H1 (cell line): Measurements from ENCODE around the gene BCL2. TPM values are rescaled to one million over a fixed set of nuclear protein-coding genes. Genes with fewer than 3 reads are reported as not detected.

ENCODE experiments used
- BACH1 ChIP-seq: IDR thresholded peaks from 2 replicates; pipeline ENCODE4 v1.6.1; 2012; ENCODE audit warnings: low read length, improper control_type of control experiment
- BCL11A ChIP-seq, 2 experiments: IDR thresholded peaks; one replicate each; pipeline ENCODE4 v1.6.1; 2011; ENCODE audit warnings: low read depth in 2 of 2, low read length in 2 of 2, mild to moderate bottlenecking in 2 of 2
- BRCA1 ChIP-seq: IDR thresholded peaks from 2 replicates; pipeline ENCODE4 v1.6.1; 2012; ENCODE audit warnings: low read depth, low read length, improper control_type of control experiment
- CHD2 ChIP-seq: IDR thresholded peaks from 2 replicates; pipeline ENCODE4 v1.6.1; 2012; ENCODE audit warnings: low read length, improper control_type of control experiment
- FOSL1 ChIP-seq: IDR thresholded peaks from 2 replicates; pipeline ENCODE4 v1.6.1; 2011; ENCODE audit warnings: mild to moderate bottlenecking, low read depth, low read length, moderate library complexity; ENCODE audit not compliant: insufficient read depth
- HDAC2 ChIP-seq, 2 experiments: fragments of 300-600 bp in 1 of 2; sonication (generic) in 1 of 2; IDR thresholded peaks; 2 replicates each; pipeline ENCODE4 v1.6.1; 2011 to 2012; ENCODE audit warnings: low read depth in 2 of 2, low read length in 2 of 2, mild to moderate bottlenecking in 2 of 2, moderate library complexity in 2 of 2, borderline replicate concordance in 1 of 2, inconsistent platforms in 1 of 2
- JUN ChIP-seq: IDR thresholded peaks from 2 replicates; pipeline ENCODE4 v1.6.1; 2011; ENCODE audit warnings: low read depth, mild to moderate bottlenecking, improper control_type of control experiment, low read length
- KDM1A ChIP-seq: fragments of 200-600, 300-600 bp; sonication (generic); IDR thresholded peaks from 2 replicates; pipeline ENCODE4 v1.7.1; 2016; ENCODE audit warnings: mild to moderate bottlenecking, low read length, borderline replicate concordance
- KDM5A ChIP-seq: fragments of 200-600 bp; IDR thresholded peaks from 2 replicates; pipeline ENCODE4 v1.7.1; 2012; ENCODE audit warnings: mild to moderate bottlenecking, low read length, inconsistent platforms, mixed read lengths
- MAX ChIP-seq: IDR thresholded peaks from 2 replicates; pipeline ENCODE4 v1.6.1; 2012; ENCODE audit warnings: inconsistent platforms
- NANOG ChIP-seq: IDR thresholded peaks from 2 replicates; pipeline ENCODE4 v1.6.1; 2011; ENCODE audit warnings: low read length, low read depth, mild to moderate bottlenecking, inconsistent platforms; ENCODE audit not compliant: insufficient read depth, poor library complexity, severe bottlenecking
- NRF1 ChIP-seq: IDR thresholded peaks from 2 replicates; pipeline ENCODE4 v1.6.1; 2011; ENCODE audit warnings: mild to moderate bottlenecking, low read depth, low read length, improper control_type of control experiment
- PHF8 ChIP-seq: fragments of 200-600 bp; sonication (generic); conservative IDR thresholded peaks from 2 replicates; pipeline ENCODE4 v1.7.1; 2012; ENCODE audit warnings: low read depth, mild to moderate bottlenecking, inconsistent platforms, low read length, moderate library complexity
- POU5F1 ChIP-seq: IDR thresholded peaks from 2 replicates; pipeline ENCODE4 v1.6.1; 2011; ENCODE audit warnings: low read depth, mild to moderate bottlenecking, low read length, moderate library complexity
- RAD21 ChIP-seq, 2 experiments: IDR thresholded peaks in 1 of 2; conservative IDR thresholded peaks in 1 of 2; 2 replicates each; pipeline ENCODE4 v1.6.1; 2011; ENCODE audit warnings: low read depth in 2 of 2, low read length in 2 of 2, improper control_type of control experiment in 1 of 2, inconsistent platforms in 1 of 2, mild to moderate bottlenecking in 1 of 2, moderate library complexity in 1 of 2
- RBBP5 ChIP-seq: IDR thresholded peaks from 2 replicates; pipeline ENCODE4 v1.7.1; 2012; ENCODE audit warnings: low read depth, mild to moderate bottlenecking, inconsistent platforms, low read length, moderate library complexity, borderline replicate concordance
- RFX5 ChIP-seq: IDR thresholded peaks from 2 replicates; pipeline ENCODE4 v1.6.1; 2011; ENCODE audit warnings: low read depth, low read length, improper control_type of control experiment, borderline replicate concordance
- SRF ChIP-seq: IDR thresholded peaks from 2 replicates; pipeline ENCODE4 v1.6.1; 2011; ENCODE audit warnings: mild to moderate bottlenecking, low read depth, low read length, moderate library complexity
- TAF1 ChIP-seq: IDR thresholded peaks from 2 replicates; pipeline ENCODE4 v1.6.1; 2011; ENCODE audit warnings: mild to moderate bottlenecking, low read depth, low read length
- polyA plus RNA-seq, 7 experiments: library from polyadenylated mRNA; depleted of rRNA in 3 of 7; stranded (reverse) in 5 of 7; unstranded in 2 of 7; fragments of >200 nt in 5 of 7; fragments of 200-250 nt in 2 of 7; gene quantifications; 1 replicate in 5 of 7; 2 replicates in 1 of 7; 4 replicates in 1 of 7; pipeline versions ENCODE4 v1.2.1 to v1.2.3, GENCODE V29; 2011 to 2013; ENCODE audit warnings: missing spikeins in 2 of 7, mixed read lengths in 2 of 7
- total RNA-seq: library from RNA; stranded (reverse); fragmentation: NEBNext Ultra II Directional; extraction: Animal tissue kit (Norgen Biotek cat#: 25700); gene quantifications from 2 replicates; pipeline ENCODE4 v1.2.1, GENCODE V29; 2021

BCL2 gene
- total and polyA plus RNA-seq, 2 of the 8 experiments (the other 6 are each of a cell fraction or from before 2014, with no cell fraction given) = 0.59 to 4.5 TPM

- TF ChIP-seq POU5F1 = 0 out of 2 replicates have a peak, but pooled peaks have one; percentile 39
- no peak; the same call in none of the 2 replicates for TF ChIP-seq PHF8
- peak; percentile 66; the same call in 1 of the 2 replicates for TF ChIP-seq RBBP5
- TF ChIP-seq BACH1 = peak; percentile 84
- no peak for TF ChIP-seq BRCA1
- no peak for TF ChIP-seq KDM5A
- TF ChIP-seq RFX5 = peak; percentile 63
- TF ChIP-seq NRF1 = no peak
- TF ChIP-seq MAX = peak; percentile 47; the same call in 1 of the 2 replicates
- peak; percentile 60; the same call in 1 of the 2 replicates for TF ChIP-seq FOSL1
- TF ChIP-seq CHD2 = no peak
- TF ChIP-seq NANOG = no peak
- TF ChIP-seq KDM1A = no peak
- peak; percentile 88 for TF ChIP-seq TAF1
- no peak for TF ChIP-seq JUN
- TF ChIP-seq HDAC2 (IDR thresholded peaks at IDR 0.05; ENCODE audit: borderline replicate concordance in 1 of 2, low read depth in 2 of 2, low read length in 2 of 2) = peak in 1 of 2 experiments; percentile 67; a peak in 1 of 4 replicates
- no peak for TF ChIP-seq RAD21 (IDR thresholded peaks at IDR 0.05 in 1 of 2, conservative IDR thresholded peaks at IDR 0.05 in 1 of 2; ENCODE audit: low read depth in 2 of 2, low read length in 2 of 2)
- peak; percentile 53 for TF ChIP-seq SRF
- no peak for TF ChIP-seq BCL11A (IDR thresholded peaks at IDR 0.05; ENCODE audit: low read depth in 2 of 2, low read length in 2 of 2)
Measured at GRCh38 chr18:63367053-63367953, 47.7 kb upstream of the BCL2 start, which contains the start of gene KDSR (continued).
